GM13976 (cell line): ENCODE measurements around the gene FOS.

Source experiments
- DNase-seq: peaks from one replicate; pipeline ENCODE4 v3.0.0; 2012; ENCODE audit warnings: low spot score
- in situ Hi-C: fragments of 300-500 bp; cut with MboI; formaldehyde crosslinking; loops from one replicate; pipeline ENCODE4 v1.12.0; 2022; ENCODE audit warnings: low sequenced_read_pairs, mixed read lengths, inconsistent platforms; ENCODE audit not compliant: unreplicated experiment
- TF ChIP-seq, protein P1 (sequence below): IDR thresholded peaks from 2 replicates; pipeline ENCODE4 v1.5.1; 2012; ENCODE audit warnings: borderline replicate concordance, mild to moderate bottlenecking; ENCODE audit not compliant: insufficient read depth; ENCODE audit errors: extremely low read depth, missing control alignments, control extremely low read depth

FOS gene

DNA sequence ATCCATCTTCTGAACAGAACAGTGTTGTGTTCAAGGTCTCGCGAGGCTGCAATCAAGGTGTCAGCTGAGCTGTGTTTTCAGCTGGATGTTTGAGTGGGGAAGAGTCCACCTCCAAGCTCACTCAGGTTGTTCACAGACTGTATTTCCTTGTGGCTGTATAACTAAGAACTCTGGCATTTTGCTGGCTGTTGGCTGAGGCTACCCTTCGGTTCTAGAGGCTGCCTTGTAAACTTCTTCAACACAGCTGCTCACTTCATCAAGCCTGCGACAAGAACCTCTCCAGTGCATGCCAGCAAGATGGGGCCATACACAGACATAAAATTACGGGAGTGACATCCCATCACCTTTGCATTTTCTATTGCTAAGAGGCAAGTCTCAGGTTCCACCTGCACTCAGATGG is 12.7 kb downstream of the FOS start:
- TF ChIP-seq, protein P1, sequence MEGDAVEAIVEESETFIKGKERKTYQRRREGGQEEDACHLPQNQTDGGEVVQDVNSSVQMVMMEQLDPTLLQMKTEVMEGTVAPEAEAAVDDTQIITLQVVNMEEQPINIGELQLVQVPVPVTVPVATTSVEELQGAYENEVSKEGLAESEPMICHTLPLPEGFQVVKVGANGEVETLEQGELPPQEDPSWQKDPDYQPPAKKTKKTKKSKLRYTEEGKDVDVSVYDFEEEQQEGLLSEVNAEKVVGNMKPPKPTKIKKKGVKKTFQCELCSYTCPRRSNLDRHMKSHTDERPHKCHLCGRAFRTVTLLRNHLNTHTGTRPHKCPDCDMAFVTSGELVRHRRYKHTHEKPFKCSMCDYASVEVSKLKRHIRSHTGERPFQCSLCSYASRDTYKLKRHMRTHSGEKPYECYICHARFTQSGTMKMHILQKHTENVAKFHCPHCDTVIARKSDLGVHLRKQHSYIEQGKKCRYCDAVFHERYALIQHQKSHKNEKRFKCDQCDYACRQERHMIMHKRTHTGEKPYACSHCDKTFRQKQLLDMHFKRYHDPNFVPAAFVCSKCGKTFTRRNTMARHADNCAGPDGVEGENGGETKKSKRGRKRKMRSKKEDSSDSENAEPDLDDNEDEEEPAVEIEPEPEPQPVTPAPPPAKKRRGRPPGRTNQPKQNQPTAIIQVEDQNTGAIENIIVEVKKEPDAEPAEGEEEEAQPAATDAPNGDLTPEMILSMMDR: no peak
- in situ Hi-C loops: no loop called here
- DNase-seq: no peak

DNA sequence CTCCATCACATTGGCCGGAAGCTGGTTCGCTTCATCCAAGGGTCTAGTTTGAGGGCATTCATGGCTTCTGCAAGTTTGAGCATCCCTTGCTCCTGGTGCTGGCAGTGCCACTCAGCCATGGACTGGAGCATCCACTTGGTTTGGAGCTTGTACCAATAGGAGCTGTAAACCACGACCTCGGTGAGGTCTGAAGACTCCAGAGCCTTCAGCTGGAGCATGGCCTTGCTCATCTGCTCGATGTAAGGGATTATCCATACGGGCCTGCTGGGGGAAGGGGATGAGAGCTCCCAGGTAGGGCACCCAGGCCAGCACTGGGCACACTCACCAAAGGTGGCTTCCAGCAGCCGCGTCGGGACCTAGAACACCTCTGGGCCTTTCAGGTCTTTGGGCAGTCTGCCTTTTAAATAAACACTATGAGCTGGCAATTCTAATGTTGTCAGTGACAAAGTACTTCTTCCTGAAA is 13.5 kb downstream of the FOS start:
- in situ Hi-C loops: no loop called here
- no peak for DNase-seq
- TF ChIP-seq, protein P1: no peak

DNA sequence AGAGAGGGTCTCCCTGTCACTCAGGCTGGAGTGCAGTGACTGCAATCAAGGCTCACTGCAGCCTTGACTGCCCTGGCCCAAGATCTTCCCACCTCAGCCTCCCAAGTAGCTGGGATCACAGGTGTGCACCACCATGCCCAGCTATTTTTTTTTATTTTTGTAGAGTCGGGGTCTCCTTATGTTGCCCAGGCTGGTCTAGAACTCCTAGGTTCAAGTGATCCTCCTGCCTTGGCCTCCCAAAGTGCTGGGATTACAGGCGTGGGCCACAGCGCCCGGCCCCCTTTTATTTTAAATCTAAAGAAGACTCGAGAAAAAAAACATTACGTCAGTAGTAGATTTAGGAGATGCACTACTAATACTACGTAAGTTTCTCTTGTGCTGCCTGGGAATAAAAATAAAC is 14.3 kb downstream of the FOS start:
- TF ChIP-seq, protein P1: no peak
- no peak for DNase-seq
- in situ Hi-C loops: no loop called here

DNA sequence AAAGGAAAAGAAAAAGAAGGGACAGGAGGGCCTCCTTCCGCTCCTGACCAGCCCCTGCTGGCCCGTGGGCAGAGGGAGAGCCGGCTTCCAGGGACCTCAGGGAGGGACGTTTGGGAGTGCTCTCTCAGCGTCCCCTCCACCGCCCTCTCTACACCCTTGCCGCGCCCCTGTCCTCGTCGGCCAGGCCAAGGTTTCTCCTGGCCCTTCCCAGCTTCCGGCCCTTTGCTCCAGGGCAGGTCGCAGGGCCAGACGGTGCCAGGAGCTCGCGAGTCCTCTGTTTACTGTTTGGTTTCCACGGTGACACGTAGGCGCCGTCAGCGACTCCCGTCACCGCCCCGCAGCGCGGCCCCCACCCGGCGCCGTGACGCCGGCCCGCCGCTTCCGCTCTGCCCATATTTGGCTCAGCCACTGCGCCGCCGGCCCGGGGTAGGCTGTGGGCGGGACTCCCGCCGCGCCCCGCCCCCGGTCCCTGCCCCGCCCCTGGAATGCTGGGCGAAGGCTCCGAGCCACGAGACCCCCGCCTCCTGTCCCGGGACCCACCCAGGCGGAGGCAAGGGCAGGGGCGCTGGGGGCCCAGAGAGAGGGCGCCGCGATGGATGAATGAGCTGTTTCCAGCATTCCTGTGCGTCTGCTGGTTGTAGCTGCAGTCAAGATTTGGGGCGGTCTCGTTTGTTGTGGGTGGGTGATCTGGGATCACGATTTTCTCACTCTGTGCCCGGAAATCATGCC is 15.5 kb downstream of the FOS start:
- in situ Hi-C loops: no loop called here

DNA sequence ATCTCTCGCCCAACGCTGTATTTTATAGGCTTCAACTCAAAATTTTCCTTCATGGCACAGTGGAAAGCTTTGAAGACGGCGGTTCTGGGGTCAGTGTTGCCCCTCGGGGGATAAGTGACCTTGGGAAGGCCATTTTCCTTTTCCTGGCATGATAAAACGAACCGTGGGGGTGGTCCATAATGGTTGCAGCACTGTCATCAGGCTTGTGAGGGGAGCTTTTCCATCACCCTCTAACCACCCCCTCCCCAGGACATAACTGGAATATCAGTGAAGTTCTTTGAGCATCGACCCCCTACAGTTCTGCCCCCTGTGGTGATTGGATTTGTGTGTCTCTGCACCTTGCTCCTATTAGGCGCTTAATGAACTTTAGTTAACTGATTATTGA is 16.0 kb downstream of the FOS start:
- TF ChIP-seq, protein P1: no peak
- in situ Hi-C loops: no loop called here
- peak; percentile 41 for DNase-seq

More for the DNA sequence above, 15.5 kb downstream of the FOS start:
- DNase-seq: peak; percentile 100
- TF ChIP-seq, protein P1: no peak

DNA sequence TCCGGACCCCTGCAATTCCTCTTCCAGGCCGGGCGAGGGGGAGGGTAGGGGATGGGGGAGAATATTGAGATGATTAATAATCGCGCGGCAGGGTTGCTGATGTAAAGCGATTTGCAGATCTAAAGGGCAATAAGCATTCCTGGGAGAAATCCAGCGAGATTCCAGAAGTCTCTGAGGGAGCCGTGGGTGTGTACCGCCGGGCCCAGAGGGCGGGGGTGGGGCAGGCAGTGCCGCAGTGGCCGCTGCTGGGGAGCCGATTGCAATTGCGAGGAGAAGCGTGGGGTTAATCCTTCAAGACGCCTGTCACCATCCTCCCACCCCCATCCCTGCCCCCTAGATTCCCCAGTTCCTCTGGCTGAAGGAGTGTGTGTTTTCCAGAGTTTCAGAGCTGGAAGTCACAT is 16.4 kb downstream of the FOS start:
- in situ Hi-C loops: no loop called here
- TF ChIP-seq, protein P1: no peak
- peak; percentile 41 for DNase-seq
